SKM-1 treated with dmso at 0.1 percent for 144 hours (cell line): ENCODE data around the gene OLFM3.

ENCODE experiments used
- DNase-seq: peaks from one replicate; lab custom pipeline; 2025; ENCODE audit not compliant: unreplicated experiment; lab: John Stamatoyannopoulos, UW

OLFM3 gene

DNA sequence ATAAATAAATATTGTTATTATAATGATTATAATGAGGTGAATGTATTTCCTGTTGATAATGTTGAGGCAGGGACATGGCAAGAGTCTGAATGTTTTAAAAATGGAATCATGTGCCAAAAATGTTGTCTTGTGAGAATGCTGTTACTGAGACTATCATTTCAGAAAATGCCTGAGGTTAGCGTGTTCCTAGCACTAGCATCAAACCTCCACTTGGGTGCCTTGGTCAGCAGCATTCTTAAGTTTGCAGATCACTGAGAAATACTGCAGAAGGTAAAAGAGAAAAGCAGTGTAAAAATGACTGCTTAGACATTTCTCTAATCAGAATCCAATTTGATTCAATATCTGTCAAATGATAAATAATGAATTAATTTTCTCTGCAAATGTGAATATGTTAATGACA lies 50.8 kb downstream of the OLFM3 start:
- DNase-seq: no peak

DNA sequence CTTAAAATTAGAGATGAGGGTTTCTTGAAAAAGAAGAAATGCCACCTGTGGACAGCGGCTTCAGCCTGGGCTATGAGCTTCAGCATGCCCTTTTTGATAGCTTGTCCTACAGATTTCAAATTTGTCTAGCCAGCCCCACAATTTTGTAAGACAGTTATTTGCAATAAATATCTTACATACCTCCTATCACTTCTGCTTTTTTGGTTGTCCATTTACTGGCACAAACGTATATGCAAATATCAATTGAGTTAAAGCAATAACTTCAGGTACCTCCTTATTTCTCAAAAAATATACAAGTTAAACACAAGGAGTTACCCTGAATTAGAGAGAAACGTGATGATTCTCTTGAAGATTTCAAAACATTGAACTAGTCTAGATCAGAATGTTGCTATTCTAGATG lies 53.5 kb downstream of the OLFM3 start:
- no peak for DNase-seq

GRCh38 chr1:101942516-101943193 lies 54.1 kb downstream of the OLFM3 start:
- DNase-seq: no peak

- DNase-seq: no peak
Observed at GRCh38 chr1:101938681-101939080, 58.0 kb downstream of the OLFM3 start.

DNA sequence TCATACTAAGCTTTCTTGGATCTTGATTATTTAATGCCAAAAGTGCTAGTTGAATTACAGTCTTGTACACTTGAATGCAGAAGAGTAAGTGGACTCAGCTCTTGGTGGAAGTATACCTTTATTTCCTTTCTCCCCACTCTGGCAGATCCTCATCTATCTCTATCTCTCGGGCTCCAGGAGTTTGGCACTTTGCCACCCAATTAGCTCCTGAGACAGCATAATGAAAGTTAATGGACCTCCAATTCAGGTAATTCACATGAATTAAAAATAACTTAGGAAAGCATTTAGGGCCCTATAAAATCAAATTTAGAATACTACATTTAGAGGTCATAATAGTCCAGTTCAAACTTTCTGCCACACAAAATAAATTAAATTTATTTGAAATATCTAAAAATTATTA lies 67.4 kb downstream of the OLFM3 start:
- no peak for DNase-seq

DNA sequence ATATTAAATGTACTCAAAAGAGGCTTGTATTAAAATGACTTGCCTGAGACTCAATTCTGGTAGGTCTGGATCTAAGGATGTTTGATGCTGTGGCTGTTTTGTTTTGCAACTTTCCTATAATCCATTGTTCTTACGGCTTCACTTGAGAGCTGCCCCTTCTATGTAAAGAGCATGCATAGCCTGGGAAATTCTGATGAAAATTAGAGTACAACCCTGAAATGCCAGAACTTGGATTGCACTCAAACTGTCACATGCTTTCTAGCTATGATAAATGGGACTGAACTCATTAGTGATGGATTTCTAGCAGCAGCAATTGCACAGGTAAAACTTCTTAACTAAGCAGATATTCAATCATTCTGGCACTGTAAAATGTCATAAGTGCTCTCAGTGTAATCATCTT lies 67.9 kb downstream of the OLFM3 start:
- no peak for DNase-seq

DNA sequence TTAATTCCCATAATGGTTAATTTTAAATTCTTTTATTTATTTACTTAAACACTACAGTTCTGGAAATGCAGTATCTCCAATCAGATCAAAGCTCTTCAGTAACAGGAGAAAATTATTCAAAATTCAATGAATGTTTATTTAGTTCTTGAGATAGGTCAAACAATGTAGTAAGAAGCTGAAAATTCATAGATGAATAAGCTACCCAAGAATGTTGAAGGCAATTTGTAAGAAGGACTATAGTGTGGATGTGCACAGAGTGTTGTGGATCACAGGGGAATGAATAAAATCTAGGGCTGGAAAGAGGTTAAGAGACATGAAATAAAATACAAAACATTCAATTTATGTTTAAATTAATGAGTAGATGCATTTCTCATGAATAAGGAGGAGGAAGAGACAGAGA lies 72.0 kb downstream of the OLFM3 start:
- no peak for DNase-seq

- DNase-seq: no peak
Observed at GRCh38 chr1:101920577-101920976, 76.1 kb downstream of the OLFM3 start.

- peak; percentile 44 for DNase-seq
Observed at GRCh38 chr1:101918277-101918676, 78.4 kb downstream of the OLFM3 start.

GRCh38 chr1:101915597-101915996 lies 81.1 kb downstream of the OLFM3 start:
- DNase-seq: no peak

DNA sequence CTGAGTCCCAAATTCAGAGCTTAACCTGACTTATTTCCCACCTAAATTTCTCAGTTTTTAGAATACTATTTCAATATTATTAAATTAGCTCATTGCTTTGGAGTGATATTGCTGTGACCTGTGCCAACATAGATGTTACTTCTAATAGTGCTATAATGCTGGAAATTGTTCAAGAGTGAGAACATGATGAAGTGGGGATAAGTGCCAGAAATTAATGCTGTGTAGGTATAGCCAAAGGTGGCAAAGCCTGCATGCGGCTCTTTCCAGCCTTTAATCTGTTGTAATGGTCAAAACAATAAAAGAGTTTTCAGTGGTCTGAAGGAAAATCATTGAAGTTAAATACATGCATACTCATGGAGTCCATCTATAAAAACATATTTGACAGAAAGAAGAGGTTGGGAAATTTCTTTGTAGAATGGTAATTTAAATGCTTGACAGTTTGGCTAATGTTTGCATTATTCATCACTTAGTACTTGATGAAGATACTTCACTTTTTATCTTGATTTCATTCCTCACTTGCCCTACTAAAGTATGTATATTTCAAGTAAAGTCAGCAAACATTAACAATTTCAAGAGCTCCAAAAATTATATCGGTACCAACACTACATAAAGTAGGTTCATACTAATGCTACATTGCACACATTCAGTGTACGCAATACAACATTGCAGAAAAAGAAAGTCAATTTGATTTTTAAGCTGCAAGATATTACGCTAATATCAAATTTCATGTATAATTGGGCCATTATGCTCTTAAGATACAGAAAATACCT lies 82.1 kb downstream of the OLFM3 start:
- no peak for DNase-seq

GRCh38 chr1:101911894-101912293 lies 84.8 kb downstream of the OLFM3 start:
- DNase-seq: no peak

DNA sequence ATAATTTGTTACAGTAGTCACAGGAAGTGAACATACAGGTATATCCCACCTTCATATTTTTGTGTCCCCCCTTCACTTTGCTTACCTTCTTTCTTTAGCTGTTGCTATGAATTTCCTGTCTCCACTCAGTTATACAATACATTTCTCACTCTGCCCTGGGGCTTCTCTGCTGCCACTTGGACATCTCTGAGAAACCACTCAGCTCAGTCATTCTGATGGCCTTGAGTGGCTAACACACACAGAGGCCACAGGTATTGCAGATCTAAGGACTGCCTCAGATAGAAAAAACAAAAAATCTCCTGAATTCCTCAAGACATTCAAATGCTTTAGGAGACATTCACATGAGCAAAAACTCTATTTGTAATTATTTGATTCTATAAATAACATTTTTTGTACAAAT lies 87.7 kb downstream of the OLFM3 start:
- DNase-seq: no peak

GRCh38 chr1:101907264-101907663 lies 89.5 kb downstream of the OLFM3 start:
- DNase-seq: no peak

- DNase-seq: no peak
Observed at GRCh38 chr1:101905283-101905835, 91.4 kb downstream of the OLFM3 start.

- peak; percentile 6 for DNase-seq
Observed at GRCh38 chr1:101902199-101902598, 94.5 kb downstream of the OLFM3 start.

DNA sequence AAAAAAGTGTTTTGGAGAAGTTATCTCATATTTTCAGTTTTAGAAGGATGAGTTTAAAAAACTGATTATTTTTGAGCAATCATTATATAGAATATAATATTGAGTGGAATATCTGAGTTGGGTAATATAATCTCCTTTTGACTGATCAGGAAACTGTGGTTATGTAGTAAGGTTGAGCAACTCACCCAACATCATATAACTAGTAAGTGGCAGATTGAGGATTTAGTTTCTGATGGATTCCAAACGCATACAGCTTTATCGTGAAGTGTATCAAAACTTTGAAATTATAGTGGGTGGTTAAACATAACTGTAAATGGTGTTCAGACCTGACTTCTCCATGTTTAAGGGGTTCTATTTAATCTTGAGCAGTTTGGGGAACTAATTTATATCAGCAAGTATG lies 98.6 kb downstream of the OLFM3 start:
- DNase-seq: peak; percentile 23

GRCh38 chr1:101884621-101885020 lies 112.1 kb downstream of the OLFM3 start:
- no peak for DNase-seq

DNA sequence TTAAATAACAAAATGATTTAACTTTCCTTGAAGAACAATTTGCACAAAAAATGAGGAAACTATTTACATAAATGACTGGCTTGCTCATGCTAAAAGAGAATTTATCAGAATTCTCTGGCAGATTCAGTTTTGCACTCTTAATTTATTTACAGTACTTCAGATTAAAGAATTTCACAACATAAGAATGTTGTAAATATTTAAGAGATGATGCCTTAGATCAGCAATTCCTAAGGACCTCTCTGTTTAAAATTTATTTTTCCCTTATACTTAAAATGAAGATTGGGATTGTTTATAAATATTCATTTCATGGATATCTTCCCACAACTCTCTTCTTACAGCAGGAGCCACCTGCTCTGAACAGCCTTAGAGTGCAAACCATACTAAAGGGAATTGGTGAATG lies 120.8 kb downstream of the OLFM3 start:
- DNase-seq: no peak

- no peak for DNase-seq
Observed at GRCh38 chr1:101873672-101874071, 123.1 kb downstream of the OLFM3 start.

- no peak for DNase-seq
Observed at GRCh38 chr1:101859941-101860340, 136.8 kb downstream of the OLFM3 start.

DNA sequence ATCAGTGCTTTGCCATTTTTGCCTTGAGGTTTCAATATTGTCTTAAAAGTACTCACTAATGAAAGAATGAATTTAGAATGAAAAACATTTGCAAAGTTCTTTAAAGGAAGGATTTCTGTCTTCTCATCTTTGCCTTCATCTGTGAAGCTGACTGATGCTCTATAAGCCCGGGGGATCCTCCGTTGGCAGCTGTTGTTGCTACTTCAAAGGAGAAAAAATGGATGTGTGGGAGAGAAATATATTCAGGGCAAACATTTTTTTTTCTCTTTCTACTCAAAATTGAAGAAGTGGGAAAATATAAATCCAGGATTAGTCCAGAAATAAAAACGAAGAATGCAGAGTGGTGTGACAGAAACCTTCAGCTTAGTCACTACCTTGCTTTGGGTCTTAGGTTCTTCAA lies 142.5 kb downstream of the OLFM3 start:
- DNase-seq: no peak
